ENCODE data around the gene AIFM3. TPM values are rescaled to one million over a fixed set of nuclear protein-coding genes. Genes with fewer than 3 reads are reported as not detected.

AIFM3 gene
- total RNA-seq, 4 donors from 2014 or later = 9.5 to 21.9 (median 11.7) TPM

DNA sequence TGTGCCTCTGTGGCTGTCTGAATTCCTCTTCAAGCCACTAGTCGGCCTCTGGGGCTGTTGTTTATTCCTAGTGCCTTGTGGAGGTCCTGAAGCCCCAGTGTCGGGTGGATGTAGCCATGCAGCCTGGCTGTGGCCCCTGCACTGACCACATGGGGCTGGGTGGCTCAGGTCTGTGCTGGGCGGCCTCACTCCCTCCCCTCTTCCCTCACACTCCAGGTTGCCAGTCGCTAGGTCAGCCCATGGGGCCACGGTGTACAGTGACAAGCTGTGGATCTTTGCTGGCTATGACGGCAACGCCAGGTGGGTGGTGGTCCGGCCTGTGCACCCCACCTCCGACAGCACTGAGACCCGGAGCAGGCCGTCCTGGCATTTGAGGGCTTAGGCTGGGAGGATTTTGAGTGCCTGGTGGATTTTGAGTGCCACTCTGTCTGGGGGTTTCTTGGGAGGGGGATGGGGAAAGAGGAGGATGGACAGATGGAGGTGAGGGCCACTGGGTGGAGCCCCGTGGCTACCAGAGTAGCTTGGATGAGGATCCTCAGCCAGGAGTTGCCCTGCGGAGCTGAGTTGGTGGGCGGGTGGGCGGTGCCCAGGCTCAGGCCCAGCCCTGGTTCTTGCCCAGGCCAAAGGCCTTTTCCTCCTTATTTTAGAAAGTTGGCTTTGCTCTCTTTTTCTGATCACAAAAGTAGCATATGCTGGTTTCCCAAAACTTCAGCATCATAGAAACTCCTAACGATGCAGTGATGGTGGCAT, 21.7 kb downstream of the AIFM3 start:
- peaks cover 0 to 1% (median 0%) of the 10 kb centered on the region in 4 donors for H3K4me1 ChIP-seq
- TF ChIP-seq, protein P1, sequence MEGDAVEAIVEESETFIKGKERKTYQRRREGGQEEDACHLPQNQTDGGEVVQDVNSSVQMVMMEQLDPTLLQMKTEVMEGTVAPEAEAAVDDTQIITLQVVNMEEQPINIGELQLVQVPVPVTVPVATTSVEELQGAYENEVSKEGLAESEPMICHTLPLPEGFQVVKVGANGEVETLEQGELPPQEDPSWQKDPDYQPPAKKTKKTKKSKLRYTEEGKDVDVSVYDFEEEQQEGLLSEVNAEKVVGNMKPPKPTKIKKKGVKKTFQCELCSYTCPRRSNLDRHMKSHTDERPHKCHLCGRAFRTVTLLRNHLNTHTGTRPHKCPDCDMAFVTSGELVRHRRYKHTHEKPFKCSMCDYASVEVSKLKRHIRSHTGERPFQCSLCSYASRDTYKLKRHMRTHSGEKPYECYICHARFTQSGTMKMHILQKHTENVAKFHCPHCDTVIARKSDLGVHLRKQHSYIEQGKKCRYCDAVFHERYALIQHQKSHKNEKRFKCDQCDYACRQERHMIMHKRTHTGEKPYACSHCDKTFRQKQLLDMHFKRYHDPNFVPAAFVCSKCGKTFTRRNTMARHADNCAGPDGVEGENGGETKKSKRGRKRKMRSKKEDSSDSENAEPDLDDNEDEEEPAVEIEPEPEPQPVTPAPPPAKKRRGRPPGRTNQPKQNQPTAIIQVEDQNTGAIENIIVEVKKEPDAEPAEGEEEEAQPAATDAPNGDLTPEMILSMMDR (IDR thresholded peaks at IDR 0.05) = no peak
- no peak for TF ChIP-seq POLR2A (IDR thresholded peaks at IDR 0.05)
- H3K9me3 ChIP-seq = no peaks in the 10 kb centered on the region
- H3K36me3 ChIP-seq = peaks cover 0 to 69% (median 0%) of the 10 kb centered on the region in 3 donors
- H3K27ac ChIP-seq = no peak overlapping the region
- H3K4me3 ChIP-seq = no peak overlapping the region
- no peak for DNase-seq
- H3K27me3 ChIP-seq = no peaks in the 10 kb centered on the region

DNA sequence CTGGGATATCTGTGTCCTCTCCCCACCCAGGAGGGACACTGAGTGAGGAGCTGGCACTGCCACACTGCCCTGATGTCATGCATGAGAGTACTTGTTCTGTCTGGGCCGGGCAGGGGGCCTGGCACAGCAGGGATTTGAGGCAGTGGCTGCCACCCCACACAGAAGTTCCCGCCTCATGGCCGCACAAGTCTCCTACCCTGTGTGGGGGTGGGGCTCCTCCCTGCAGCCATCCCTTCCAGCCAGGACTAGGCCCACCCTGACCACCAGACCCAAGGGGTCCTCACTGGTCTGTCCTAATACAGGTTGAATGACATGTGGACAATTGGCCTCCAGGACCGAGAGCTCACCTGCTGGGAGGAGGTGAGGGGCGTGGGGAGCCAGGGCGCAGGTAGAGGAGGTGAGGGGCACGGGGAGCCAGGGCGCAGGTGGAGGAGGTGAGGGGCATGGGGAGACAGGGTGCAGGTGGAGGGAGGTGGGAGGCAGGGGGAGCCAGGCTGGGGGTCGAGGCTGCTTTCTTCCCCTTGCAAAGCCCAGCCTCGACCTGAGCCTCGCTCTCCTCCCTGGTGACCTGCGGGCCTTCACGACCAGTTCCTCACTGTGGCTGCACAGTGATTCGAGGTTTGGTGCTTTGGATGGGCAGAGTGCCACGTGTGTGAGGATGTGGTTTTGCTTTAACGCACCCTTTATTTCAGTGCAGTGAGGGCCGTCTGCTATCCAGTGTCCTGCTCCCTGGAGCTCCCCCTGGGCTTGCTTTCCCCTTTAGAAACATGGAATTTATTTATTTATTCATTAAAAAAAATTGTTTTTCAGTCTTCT, 22.5 kb downstream of the AIFM3 start:
- no peak overlapping the region for H3K4me3 ChIP-seq
- no peaks in the 10 kb centered on the region for H3K4me1 ChIP-seq
- no peaks in the 10 kb centered on the region for H3K9me3 ChIP-seq
- H3K27me3 ChIP-seq = no peaks in the 10 kb centered on the region
- no peak overlapping the region for H3K27ac ChIP-seq
- H3K36me3 ChIP-seq = peaks cover 0 to 77% (median 0%) of the 10 kb centered on the region in 3 donors
- DNase-seq = no peak
- no peak for TF ChIP-seq POLR2A (IDR thresholded peaks at IDR 0.05)
- TF ChIP-seq, protein P1 (IDR thresholded peaks at IDR 0.05) = no peak

DNA sequence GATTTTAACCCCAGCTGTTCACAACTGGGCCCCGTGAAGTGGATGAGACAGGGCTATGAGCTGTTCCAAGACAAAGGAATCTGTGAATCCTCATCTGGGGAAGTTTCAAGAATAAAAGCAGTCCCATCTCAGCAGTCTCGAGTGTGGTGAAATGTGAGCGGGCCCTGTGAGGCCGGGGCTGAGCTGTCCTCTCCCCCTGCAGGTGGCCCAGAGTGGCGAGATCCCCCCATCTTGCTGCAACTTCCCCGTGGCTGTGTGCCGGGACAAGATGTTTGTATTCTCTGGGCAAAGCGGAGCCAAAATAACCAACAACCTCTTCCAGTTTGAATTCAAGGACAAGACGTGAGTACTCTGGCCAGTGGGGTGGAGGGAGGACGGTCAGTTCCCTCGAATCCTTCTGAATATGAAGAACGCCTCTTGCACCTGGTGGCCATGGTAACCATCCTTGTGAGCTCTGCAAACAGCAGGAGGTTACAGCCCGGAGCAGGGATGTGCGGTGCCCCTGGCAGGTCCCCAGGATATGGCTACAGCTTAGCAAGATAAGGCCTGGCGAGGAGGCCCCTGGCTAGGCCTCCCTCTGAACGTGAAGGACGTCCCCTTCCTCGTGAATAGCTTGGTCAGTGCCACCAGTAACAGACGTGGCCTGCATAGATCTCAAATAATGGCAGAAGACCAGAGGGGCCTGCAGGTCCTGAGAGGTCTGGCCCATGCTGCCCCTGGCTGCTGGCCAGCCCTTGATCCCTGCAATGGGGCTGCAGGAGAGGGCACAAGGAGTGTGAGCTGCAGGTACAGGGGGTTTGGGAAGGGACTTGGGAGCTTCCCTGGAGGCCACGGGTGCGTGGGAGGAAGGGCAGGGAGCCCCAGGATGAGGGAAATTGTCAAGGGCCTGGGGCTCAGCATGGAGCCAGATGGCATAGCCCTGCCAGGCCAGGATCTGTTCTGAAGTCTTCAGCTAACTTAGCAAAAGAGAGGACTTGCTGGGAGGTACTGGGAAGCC, 23.4 kb downstream of the AIFM3 start:
- Histone ChIP-seq H3K27ac (no peak overlapping the region), H3K27me3 (no peaks in the 10 kb centered on the region), H3K4me3 (no peak overlapping the region), H3K4me1 (no peaks in the 10 kb centered on the region), H3K36me3 (peaks cover 0 to 73% (median 0%) of the 10 kb centered on the region in 3 donors), H3K9me3 (no peaks in the 10 kb centered on the region)
- DNase-seq = no peak
- no peak for TF ChIP-seq POLR2A (IDR thresholded peaks at IDR 0.05)
- TF ChIP-seq, protein P1 (IDR thresholded peaks at IDR 0.05) = no peak

DNA sequence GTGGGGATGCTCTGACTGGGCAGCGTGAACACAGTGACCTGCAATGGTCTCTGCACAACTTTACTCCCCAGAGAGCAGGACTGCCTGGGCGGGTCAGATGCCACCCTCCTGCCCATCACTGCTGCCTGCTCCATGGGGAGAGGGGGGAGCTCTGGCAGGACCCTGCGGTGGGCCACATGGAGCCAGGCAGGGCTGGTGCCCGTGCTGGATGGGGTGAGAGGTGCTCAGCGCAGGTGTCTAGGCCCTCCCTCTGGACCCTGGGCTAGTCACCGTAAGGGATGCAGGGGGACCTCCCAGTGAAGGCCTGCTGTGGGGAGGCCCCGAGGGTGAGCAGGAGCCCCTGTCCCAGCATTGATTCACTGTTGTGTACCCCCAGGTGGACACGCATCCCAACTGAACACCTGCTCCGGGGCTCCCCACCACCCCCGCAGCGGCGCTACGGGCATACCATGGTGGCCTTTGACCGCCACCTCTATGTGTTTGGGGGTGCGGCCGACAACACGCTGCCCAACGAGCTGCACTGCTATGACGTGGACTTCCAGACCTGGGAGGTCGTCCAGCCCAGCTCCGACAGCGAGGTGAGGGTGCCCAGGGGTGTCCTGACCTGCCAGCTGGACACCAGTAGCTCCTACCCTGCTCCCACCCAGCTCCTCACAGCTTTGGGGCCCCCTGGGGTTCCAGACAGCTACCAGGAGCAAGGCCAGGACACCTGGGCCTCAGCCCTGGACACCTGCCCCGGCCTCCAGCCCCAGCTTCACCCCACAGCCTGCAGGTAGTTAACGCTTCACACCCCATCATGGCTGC, 24.4 kb downstream of the AIFM3 start:
- H3K9me3 ChIP-seq = no peaks in the 10 kb centered on the region
- H3K27ac ChIP-seq = no peak overlapping the region
- no peaks in the 10 kb centered on the region for H3K4me1 ChIP-seq
- H3K27me3 ChIP-seq = no peaks in the 10 kb centered on the region
- DNase-seq = no peak
- peaks cover 0 to 73% (median 0%) of the 10 kb centered on the region in 3 donors for H3K36me3 ChIP-seq
- no peak overlapping the region for H3K4me3 ChIP-seq
- no peak for TF ChIP-seq POLR2A (IDR thresholded peaks at IDR 0.05)
- TF ChIP-seq, protein P1 (IDR thresholded peaks at IDR 0.05) = no peak
